OCI-LY1 (cell line): Measurements from ENCODE around the gene FARS2.

Experiments used
- CTCF ChIP-seq: fragments of 200-600 bp; sonication (generic), shearing (Covaris generic); IDR thresholded peaks from 2 replicates; pipeline ENCODE4 v1.5.1; 2017; ENCODE audit warnings: mild to moderate bottlenecking, antibody characterized with exemption, low read length, moderate library complexity, mixed read lengths
- EZH2 ChIP-seq: fragments of 200-600 bp; sonication (generic), shearing (Covaris generic); IDR thresholded peaks from 2 replicates; pipeline ENCODE4 v1.8.0; 2017; ENCODE audit warnings: borderline replicate concordance, mixed run types, mild to moderate bottlenecking, antibody characterized with exemption, low read length, moderate library complexity, mixed read lengths

GRCh38 chr6:5302995-5303622, 41.8 kb downstream of the FARS2 start:
- TF ChIP-seq EZH2 (no peak), CTCF (peak; percentile 86)
